Measurements from ENCODE around the gene MTHFR.

DNA sequence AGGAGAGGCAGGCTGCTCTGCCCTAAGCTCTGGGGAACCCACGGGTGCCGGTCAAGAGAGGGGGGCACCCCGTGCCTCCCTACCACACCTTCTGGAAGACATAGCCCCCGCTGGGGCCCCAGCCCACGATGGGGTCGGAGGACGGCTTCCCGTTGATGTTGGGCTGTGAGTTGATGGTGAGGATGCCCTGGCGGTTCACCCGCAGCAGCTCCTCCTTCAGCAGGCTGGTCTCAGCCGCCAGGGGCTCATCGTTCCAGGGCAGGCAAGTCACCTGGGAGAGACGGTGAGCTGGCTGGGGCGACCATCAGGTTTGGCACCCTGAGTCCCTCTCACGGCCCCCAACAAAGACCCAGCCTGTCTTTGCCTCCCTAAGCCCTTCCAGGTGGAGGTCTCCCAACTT, 11.9 kb downstream of the MTHFR start:
- TF ChIP-seq CTCF (IDR thresholded peaks at IDR 0.05): no peak
- TF ChIP-seq POLR2AphosphoS5 (IDR thresholded peaks at IDR 0.05): no peak

Data from upper lobe of left lung (tissue), 4 donors.